HG02852 (cell line): ENCODE measurements around the gene RTL10.
A peak's percentile ranks its signal among the peaks of the same experiment; 100 is the strongest.

Experiments used
- ATAC-seq: cut with Tn5 transposase; IDR thresholded peaks from one replicate; pipeline ENCODE4 v1.9.1; 2021; ENCODE audit warnings: mild to moderate bottlenecking, moderate library complexity; ENCODE audit not compliant: unreplicated experiment

Gene RTL10, protein sequence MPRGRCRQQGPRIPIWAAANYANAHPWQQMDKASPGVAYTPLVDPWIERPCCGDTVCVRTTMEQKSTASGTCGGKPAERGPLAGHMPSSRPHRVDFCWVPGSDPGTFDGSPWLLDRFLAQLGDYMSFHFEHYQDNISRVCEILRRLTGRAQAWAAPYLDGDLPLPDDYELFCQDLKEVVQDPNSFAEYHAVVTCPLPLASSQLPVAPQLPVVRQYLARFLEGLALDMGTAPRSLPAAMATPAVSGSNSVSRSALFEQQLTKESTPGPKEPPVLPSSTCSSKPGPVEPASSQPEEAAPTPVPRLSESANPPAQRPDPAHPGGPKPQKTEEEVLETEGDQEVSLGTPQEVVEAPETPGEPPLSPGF

DNA sequence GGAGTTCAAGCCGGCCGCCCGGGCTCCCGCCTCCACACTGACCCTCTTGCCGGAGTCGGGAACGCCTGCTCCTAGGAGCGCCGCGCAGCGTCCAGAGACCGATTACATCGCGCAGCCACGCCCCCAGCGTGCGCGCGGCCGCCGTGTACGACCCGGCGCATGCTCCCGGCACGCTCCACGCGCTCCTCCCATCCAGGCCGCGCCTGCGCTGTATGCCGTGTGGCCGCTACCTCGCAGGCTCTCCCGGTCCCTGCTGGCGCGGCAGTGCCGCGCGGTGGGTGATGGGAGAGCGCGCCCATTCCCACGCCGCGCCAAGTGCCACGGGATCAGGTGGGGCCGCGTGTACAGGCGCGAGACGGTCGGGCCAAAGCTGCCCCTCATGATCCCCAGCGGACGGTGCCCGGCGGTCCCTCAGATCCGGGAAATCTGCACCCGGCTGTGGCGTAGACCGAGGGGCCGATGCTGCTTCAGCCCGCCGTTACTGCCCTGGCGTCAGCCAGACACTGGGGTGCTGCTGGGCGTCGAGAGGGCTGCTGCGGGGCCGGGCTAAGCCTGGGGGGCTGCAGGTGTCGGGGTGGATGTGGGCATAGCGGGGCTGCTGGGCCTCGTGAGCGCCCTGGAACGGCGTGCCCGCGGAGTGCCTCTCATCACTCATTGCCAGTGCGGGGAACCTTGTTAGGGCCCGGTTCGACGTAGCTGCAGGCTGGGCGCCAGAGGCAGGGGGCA is at the start of gene RTL10, which contains the start of gene GNB1L:
Gene RTL10, minus strand, starts transcription at position 97 of the 726 bp plus-strand sequence. CDS start 2,613 bp downstream, outside the sequence.
Gene GNB1L, minus strand, starts transcription at position 97 of the 726 bp plus-strand sequence. CDS start 33,519 bp downstream, outside the sequence.
- ATAC-seq, result peak; percentile 89

DNA sequence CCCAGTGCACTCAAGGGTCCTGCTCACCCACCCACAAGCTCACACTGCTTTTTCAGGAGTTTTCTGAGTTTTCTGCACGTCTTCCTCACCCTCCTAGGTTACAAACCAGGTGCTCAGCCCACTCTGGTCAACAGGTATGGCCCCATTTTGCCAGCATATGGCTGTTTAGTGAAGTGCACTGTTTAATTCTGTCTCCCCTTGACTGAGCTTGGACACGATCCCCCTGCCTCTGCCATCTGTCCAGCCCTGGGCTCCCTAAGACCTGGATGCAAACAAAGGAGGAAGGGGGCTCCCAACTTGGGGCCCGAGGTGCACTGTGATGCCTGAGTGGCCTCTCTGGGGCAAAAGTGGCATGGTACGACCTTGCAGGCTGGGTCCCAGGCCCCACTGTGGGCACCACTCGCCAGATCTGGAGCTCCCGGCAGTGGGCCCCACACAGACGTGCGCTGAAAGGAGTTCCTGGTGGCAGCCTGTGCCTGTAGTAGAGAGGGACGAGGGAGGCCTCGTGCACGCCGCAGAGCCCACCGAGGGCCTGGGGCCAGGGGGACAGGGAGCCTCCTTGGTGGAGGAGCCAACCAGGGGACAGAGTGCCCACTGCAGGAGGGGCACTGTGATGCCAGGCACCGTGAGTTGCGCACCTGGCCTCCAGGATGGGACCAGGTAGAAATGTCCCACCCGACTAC is 49.6 kb upstream of the RTL10 start:
- no peak for ATAC-seq

DNA sequence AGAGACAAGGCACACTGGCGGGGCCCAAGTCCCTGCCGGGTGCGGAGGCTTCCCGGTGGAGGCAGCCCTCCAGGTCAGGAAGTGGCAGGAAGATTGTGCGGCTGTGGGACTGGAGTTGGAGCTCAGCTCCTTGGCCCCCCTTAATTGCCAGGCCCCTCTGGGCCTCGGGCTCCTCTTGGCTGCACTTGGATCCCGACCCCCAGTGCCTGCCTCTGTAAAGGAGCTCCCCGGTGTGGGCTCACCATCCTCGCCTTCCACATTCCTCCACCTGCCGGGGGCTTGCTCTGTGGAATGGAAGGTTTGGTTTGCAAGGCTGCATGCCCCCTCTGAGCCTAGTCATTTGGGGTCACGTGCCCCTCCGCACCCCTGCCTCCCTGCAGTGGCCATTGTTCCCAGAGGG is 48.8 kb upstream of the RTL10 start:
- ATAC-seq, result no peak

DNA sequence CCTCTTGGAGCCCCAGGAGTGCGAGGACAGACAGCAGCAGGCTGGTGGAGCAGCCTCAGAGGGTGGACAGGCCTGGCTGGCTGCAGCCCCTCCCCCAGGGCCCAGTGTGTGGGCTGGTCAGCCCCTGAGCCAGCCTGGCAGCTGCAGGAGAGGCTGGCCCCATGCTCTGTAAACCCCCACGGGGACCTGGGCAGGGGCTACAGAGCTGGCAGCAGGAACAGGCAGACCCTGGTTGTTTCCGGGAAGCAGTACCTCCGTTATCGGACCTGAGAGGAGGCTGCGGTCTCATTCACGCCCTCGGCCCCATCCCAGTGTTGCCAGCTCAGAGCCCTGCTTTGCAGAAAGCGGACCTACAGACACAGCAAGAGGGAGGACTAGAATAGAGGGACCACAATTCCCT is 48.4 kb upstream of the RTL10 start:
- no peak for ATAC-seq

DNA sequence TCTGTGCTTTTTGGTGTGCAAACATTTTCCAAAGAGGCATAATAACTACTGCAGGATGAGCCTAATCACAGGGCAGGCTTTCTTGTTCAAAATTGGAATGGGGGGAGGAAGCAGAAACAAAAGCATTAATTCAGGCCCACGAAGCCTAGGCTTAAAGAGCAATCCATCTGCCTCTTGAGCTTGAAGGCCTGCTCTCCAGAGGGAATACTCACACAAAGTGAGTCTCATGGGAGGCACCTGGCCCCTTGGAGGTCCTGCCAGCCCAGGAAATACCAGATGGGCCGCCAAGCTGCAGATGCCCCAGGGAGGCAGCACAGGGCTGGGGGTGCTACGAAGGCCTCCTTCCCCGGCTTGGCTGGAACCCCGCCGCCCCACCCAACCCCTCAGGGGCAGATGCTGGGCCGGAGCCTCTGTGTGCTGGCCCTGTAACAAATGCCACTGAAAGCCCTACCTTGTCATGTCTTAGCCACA is 47.6 kb upstream of the RTL10 start:
- no peak for ATAC-seq

DNA sequence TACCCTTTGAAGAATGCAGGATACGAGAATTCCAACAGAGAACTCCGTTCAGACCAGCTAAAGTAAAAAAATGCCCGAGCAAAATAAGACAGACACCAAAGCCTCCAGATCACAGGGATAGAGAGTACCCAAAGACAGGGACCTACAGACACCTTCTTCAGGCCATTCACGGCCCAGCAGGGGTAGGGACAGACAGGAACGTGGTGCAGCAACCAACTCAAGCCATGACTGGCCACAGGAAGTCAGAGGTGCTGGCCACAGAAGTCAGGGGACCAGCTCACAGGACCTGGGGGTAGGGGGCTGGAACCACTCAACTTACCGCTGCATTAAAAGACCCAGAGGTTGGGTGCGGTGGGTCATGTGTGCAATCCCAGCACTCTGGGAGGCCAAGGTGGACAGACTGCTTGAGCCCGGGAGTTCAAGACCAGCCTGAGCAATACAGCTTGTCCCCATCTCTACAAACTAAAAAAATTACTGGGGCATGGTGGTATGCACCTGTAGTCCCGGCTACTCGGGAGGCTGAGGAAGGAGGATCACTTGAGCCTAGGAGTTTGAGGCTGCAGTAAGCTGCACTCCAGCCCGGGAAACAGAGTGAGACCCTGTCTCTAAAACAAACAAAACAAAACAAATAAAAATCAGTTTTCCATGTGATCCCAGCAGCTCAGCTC is 47.0 kb upstream of the RTL10 start:
- no peak for ATAC-seq

DNA sequence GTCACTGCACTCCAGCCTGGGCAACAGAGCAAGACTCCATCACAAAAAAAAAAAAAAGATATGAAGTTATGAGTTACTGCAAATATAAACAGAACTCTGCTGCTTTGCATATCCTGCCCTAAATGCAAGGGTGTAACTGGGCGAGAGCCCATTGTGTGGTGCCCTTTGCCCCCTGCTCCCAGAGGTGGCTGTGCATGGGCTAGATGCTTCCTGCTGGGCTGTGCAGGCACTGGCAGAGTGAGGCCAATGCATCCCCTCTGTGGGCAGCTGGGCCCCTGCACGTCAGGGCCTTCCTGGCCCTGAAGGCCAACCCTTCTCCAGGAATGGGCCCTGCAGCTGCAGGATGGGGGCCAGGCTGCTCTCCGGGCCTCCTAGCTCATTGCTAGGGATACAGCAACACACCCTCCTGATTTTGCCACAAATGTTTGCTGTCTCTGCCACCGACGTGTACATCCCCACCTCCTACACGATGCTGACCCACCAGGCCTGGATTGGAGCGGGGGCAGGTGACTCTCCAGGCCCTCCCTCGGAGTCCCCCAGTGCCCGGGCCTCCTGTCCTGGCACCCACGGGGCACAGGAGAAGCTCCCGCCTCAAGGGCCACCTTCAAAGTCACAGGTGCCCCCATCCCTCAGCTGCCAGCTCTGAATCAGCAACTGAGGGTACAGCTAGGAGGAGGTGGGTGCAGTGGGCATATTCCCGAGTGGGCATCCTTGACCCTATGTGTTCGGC is 46.2 kb upstream of the RTL10 start:
- no peak for ATAC-seq

DNA sequence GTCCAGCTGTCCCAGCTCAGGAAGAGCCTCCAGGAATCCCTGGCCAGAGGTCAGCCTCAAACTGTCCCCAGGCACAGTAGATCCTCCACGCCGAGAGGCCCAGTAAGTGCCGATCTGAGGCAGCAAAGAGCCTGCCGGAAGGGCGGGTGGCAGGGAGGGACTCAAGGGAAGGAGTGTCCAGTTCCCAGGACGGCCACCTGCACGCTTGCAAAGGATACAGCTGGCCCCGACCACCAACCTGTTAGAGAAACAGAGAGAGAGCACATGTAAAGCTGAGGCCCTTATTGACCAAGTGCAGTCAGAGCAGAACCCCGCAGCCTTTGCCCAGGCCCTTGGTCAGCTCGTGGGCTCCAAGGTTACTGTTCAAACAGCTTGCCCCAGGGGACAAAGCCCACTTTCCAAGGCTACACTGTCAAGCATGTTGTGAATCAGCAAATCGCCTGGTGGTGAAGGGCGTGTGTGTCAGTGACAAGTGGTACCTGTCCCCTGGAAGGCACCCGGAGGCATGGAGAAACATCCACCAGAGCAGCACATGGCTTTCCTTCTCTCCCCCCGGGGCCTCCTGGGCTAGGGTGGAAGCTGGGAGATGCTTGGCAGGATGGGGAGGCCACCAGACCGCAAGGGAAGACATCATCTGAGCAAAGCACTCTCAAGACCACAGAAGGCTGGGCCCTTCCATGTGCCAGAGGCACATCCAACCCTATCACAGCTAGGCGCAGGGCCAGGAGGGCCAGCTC is 44.3 kb upstream of the RTL10 start:
- ATAC-seq, result no peak

DNA sequence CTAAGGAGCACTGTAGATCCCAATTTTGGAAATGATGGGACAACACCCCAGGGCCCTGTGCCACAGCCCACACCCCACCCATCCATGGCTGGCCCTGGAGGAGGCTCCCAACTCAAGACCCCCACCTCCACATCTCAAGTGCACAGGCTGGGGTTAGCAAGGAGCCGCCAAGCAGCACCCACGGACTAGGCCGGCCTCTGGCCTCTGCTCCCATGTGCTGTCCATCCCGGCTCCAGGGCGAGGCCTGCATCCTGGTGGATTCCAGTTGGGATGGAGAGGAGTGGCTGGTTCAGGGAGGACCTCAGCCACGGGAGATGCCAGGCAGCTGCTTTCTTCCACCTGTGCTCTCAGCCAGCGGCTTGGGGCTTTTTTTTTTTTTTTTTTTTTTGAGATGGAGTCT is 43.5 kb upstream of the RTL10 start:
- ATAC-seq, result no peak

DNA sequence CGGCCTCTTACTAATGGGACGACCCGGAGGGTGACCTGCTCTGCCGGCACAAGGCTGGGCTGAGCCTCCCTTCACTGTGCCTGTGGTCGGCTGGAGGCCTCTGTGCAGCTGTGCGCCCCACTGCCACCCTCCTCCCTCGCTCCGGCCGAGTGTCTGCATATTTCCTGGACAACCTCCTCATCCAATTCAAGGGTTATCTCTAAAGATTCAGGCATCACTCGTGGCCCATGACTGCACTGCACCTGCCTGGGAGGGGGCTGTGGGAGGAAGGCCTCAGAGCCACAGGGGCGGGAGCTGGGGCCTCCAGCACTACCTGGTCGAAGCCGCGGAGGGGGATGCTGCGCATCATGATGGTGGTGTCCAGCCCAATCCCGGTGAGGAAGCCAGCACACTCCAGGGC is 43.1 kb upstream of the RTL10 start:
- no peak for ATAC-seq

DNA sequence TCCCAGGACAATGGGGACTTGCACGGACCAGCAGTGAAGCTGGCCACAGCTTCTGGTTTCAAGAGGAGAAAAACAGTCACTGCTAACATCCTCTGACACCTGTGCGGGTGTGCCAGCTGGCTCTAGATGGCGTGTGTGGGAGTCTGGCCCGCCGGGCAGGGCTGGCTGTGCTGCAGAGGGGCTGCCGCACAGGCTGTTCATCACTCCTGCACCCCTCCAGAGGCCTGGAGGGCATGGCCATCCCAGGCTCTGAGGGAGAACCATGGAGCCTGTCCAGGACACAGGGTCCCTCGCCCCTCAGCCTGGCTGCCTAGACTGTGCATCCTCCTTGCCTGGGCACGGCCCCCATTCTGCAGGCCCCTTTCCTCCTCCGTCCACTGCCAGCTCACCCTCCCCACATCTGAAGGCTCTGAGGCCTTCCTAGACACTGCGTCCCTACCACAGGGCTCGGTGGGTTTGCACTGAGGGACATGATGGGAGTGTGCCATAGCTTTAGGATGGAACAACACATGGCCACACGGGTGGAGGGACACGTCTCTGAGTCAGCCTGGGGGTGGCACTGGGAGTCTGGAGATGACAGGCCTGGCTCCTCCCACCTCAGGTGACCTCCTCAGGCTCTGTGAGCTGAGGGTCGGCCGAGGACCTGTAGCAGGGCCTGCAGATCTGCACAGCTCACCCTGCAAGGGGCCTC is 42.1 kb upstream of the RTL10 start:
- ATAC-seq, result no peak

DNA sequence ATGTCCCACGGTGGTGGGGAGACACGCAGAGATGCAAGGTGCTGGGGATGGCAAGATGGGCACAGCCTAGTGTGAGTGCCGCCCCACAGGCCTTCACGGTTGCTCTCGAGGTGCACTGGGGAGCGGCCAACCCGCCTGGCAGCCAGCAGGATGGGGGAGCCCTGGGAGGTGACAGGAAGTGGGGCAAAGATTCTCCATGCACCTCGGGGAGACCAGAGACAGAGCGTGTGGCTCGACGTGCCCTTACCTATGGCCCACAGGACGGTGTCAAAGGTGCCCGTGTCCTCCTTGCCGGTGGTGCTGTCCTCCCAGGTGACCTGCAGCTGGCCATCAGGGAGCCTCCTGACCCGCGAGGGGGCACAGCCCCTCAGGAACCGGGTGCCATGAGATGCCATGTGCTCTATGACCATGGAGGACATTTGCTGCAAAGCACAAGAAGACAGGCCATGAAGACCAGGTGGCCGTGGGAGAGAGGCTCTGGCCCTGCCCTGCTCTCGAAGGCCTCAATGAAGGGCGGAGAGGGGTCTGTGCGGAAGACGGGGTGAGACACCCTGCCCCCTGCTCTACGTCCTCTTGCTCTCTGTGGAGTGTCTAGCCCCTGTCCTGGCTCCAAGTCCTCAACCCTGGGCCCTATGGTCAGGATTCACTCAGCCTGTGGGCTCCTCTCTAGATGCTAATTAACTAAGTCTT is 40.6 kb upstream of the RTL10 start:
- no peak for ATAC-seq

DNA sequence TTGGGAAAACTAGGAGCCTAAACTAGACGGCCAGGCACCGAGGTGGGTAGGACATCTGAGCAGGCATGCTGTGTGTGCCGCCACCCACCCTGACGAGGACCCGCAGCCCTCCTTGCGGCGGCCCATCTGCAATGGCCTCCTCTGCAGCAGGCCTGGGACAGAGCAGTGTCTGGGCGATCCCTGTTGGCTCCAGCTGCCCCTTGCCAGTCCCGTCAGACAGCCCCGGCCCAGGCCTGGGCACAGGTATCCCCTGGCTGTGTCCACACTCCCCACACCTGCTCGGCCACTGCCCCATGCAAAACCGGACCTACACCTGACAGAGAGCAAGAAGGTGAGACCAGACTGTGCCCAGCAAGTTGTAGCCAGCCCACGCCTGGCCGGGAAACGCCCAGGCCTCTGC is 38.7 kb upstream of the RTL10 start:
- no peak for ATAC-seq

DNA sequence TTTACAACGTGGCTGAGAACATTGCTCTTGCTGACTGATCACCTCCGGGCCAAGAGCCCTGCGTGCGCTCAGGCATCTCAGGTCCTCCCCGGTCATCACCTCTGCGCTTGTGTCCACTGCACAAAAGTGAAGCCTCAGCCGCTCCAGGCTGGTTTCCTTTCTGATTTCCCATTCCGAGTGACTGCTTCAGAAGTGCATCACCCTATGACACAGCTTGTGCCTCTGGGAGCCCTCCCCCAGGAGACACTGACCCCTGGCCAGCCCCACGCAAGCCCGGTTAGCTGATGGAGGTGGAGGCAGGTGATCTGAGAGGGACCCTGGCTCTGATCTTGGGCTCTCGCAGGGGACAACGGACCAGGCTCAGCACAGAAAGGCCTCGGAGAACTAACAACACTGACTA is 38.3 kb upstream of the RTL10 start:
- no peak for ATAC-seq

DNA sequence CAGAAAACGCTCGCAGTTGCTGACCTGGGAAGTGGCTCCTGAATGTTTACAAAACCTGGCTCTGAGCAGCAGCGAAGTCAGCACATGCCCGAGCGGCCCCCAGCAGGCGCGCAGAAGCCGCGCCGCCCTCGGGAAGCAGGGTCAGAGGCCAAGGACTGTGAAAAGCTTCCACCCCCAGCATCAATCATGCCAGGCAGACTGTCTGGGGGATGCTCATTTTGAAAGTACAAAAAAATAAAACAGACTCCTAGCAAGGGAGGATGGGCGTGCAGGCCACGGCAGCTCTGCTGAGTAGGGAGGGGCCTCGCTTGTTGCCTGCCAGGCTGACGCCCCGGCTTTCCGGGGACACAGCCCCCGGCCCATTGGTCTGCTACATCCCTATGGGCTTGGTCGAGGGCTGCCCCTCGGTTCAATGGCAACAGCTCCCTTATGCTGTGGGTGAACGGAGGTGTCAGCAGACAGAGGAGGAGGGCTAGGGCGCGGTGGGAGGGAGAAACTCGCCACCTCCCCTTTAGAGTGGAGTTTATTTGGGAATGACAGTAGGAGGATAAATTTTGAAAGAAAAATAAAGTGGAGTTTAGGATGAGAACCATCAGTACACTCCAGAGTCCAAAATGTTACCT is 37.7 kb upstream of the RTL10 start:
- no peak for ATAC-seq

DNA sequence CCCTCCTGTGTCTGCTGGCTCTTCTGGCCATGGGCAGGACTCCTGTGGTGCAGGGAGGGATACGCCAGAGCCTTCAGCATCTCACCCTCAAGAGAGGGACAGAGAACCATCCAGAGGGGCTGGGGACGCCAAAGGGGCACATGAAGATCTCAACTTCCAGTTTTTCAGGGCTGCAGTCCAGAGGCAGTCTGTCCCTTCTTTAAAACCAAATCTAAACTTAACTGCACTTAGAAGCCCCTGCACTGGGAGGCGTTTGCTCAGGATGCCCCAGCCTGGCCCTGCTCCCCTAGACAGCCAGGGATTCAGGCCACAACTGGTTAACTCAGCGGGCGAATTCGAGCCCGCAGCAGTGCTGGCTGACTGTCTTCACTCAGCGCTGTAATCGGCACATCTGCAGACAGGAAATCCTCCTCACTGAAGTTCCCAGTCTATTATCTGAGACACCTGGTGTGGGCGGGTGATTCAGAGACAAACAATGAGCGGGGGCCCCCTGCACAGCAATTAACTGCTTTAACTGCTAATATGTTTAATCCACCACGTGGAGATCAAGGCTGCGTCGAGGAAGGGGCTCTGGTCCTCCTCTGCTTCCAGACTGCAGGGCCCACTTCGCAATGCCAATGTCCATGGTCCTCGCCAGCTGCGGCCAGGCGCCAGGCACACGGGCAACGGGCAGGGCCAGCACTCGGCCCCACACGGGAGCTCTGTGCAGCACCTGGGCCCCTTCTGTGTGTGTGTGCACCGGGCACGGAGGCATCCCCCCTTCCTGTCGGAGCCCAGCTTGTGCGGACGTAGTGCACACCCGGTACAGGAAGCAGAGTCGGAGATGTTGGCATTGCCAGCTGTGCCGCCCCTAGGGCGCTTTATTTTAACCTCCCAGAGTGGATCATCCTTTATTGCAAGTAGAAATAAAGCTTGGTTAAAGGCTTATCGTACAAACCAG is 36.9 kb upstream of the RTL10 start:
- ATAC-seq, result peak; percentile 70
